ENCODE measurements around the gene KIRREL3. TPM values are rescaled to one million over a fixed set of nuclear protein-coding genes. Genes with fewer than 3 reads are reported as not detected.
A peak's percentile ranks its signal among the peaks of the same experiment; 100 is the strongest.

The KIRREL3 gene
- total RNA-seq, 1 experiment from 2014 or later = 0.28 TPM

- no peak for DNase-seq (ENCODE audit: low spot score)
Measured at GRCh38 chr11:126512741-126513715, 487.5 kb downstream of the KIRREL3 start.

DNA sequence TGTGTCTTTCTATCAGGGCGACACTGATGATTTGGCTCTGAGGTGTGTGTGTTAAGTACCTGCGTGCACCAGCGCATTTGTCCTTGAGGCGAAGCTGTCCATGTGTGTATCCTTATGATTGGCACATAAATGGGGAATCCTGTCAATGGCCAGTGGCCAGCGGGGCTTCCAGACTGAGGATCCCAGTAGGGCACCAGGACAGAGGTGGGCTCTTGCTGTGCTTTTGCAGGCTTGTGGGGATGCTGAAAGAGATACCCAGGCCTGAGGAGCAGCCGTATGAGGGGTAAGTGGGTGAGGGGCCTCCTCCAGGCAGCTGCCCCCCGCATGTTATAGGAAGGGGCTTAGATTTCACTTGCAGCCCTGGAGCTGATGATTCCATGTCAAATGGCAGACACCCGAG is 488.3 kb downstream of the KIRREL3 start:
- no peak for DNase-seq (ENCODE audit: low spot score)

DNA sequence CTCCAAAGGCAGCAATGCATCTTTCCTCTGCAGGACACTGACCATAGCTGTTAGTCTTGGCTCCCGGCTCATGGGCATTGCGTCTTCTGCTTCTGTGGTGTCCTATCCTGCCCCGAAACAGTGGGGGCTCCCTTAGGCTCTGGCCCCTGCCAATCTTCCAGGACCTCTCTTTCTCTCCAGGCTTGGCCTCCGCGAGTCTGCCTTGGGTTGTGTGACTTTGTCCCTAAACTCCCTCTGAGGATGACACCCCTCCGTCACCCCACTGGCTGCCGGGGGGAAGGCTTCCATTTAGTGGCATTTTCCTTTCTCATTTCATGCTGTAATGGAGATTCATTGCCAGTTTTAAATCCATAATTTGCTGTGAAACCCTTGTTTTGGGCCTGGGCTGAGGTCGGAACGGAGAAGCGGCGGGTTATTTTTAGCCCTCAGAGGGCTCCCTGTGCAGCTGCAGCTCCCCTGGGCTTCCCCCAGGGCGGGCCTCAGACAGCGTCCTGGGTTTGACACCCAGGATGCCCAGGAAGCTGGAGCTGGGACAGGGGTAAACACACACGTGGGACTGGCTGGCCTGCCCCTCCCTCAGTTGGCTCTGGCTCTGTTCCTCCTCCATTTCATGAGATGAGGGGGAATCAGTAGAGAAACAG is 489.0 kb downstream of the KIRREL3 start:
- DNase-seq (ENCODE audit: low spot score) = no peak

GRCh38 chr11:126510621-126511370 is 489.8 kb downstream of the KIRREL3 start:
- DNase-seq (ENCODE audit: low spot score) = no peak

DNA sequence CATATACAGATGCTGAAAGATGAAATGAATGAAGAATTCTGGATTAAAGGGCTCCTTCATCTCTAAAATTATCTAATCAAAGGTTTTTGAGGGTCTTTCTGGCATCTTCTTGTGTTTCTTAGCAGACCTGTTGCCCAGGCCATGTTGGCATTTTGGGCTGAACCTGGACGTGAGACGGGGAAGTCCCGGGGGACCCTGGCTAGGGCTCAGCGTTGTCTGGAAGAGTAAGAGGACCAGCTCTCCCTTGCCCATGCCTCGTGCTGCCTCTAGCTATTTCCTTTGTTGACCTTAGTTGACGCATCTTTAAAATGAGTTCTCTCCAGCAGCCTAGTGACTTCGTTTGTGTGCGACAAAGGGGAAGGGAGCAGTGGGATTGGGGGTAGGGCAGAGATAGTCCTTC is 492.9 kb downstream of the KIRREL3 start:
- no peak for DNase-seq (ENCODE audit: low spot score)

DNA sequence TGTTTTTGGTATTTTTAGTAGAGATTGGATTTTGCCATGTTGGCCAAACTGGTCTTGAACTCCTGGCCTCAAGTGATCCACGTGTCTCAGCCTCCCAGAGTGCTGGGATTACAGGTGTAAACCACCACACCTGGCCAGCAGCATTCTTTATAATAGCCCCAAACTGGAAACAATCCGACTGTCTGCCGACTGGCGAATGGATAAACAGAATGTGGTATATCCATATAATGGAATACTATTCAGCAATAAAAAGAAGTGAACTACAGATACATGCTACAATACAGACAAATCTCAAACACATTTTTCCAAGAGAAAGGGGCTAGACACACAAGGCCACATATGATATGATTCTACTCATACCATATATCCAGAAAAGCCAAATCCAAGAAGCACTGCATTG is 493.8 kb downstream of the KIRREL3 start:
- DNase-seq (ENCODE audit: low spot score) = no peak

DNA sequence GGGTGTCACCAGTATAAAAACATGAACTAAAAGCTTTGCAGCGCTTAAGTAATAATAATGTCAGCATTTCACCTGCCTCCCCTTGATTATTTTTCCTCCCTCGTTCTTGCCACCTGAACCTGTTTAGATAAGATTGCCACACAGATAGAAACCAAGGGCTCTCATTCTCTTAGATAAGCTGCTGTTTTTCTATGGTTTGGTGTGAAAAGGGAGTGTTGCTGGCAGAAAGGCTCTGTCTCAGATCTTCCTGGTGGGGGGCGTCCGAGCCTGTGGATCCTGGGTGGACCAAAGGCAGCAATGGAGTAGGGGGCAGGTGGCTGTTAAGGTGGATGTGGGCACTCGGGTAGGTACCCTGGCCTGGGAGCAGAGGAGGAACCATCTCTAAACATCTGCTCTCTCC is 497.6 kb downstream of the KIRREL3 start:
- no peak for DNase-seq (ENCODE audit: low spot score)

DNA sequence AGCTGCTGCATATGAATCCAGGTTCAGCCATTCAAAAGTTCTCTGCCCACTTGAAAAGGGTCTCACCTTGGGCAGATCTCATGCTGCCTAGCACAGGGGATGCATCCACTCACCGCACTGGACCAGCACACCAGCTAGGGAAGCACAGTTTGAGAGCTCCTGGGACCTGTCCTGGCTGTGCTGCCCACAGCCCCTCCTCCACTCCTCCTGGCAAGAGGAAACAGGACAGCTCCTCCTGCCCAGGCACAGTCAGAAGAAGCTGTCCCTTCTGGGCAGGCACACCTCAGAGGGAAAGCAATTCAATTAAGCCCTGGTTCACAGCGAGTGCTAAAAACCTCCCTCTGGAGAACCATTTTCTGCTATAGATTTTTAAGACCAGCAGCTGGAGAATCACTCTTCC is 498.4 kb downstream of the KIRREL3 start:
- no peak for DNase-seq (ENCODE audit: low spot score)

GRCh38 chr11:126501641-126502040 is 498.9 kb downstream of the KIRREL3 start:
- no peak for DNase-seq (ENCODE audit: low spot score)

GRCh38 chr11:126500981-126501380 is 499.6 kb downstream of the KIRREL3 start:
- no peak for DNase-seq (ENCODE audit: low spot score)

- no peak for DNase-seq (ENCODE audit: low spot score)
Measured at GRCh38 chr11:126499131-126499752, 501.3 kb downstream of the KIRREL3 start.

- no peak for DNase-seq (ENCODE audit: low spot score)
Measured at GRCh38 chr11:126498281-126498680, 502.3 kb downstream of the KIRREL3 start.

GRCh38 chr11:126497581-126498122 is 502.9 kb downstream of the KIRREL3 start:
- no peak for DNase-seq (ENCODE audit: low spot score)

- no peak for DNase-seq (ENCODE audit: low spot score)
Measured at GRCh38 chr11:126496576-126497337, 503.8 kb downstream of the KIRREL3 start.

- no peak for DNase-seq (ENCODE audit: low spot score)
Measured at GRCh38 chr11:126495281-126496220, 505.0 kb downstream of the KIRREL3 start.

DNA sequence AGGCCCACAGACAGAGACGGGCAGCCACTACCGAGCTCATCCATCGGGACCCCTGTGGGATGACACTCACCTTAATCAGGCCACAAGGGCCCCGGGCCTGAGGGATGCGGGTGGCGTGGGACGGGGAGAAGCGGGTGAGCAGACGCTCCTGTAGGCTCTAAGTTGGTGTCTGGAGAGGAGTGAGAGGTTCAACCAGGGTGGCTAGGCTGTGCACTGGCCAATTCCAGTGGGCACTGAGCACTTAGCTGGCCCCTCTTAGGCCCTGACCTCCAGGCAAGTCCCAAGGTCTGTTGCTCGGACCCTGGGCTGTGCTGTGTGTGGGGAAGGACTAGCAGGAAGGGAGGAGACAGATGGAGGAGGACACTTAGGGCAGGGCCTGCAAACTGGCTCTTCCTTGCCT is 505.7 kb downstream of the KIRREL3 start:
- no peak for DNase-seq (ENCODE audit: low spot score)

DNA sequence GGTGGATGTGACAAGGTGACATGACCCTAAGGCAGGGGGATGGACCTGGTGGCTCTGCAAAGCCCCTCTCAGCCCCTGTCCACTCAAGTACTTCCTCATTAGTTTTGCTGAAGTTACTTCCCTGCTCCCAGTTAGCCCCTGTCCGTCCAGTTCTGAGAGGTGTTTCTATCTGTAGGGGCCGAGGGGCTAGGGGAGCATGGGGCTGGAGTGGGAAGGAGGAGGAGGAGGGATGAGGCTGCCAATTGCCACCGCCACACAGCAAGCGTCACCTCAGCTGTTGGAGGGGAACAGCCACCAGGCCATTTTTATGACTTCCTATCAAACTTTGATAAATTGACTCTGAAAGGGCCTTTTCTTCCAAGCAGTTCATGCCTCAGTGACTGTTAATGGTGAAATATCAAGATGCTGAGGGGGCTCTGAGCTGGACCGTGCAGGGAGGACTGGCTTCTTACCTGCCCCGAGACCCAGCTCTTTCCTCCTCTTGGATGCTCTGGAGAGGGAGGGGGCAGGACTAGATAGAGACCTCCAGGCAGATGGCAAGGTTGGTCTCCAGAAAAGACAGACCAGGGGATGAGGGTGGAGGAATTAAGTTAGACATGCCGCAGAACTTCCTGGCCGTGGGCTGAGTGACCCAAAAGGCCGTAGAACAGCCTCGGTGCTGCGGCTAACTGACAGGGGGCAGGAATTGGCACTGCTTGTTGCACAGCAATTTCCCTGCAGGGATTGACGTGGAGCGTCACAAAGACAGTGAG is 508.1 kb downstream of the KIRREL3 start:
- no peak for DNase-seq (ENCODE audit: low spot score)

- peak; percentile 17 for DNase-seq (ENCODE audit: low spot score)
Measured at GRCh38 chr11:126491092-126491491, 509.5 kb downstream of the KIRREL3 start.
